ENCODE data around the gene RANGRF.

Gene RANGRF

GRCh38 chr17:8275421-8276290 is 12.8 kb upstream of the RANGRF start:
- DNase-seq: peak; percentile 94

DNA sequence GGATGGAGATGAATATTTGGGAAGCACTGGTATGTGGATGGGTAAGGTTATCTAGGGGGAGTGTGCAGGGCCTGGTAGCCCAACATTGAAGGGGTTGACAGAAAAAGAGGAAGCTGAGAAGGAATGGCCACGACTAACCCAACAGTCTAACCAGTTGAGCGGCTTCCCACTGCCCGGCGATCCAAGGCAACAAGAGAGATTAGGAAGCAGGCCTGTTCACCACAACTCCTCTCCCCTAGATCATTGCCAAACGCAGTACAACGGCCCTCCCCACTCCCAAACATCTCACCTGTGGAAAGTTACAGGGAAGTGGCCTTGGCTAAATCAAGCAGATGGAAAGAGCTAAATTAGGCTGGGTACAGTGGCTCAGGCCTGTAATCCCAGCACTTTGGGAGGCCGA is 11.2 kb upstream of the RANGRF start:
- no peak for DNase-seq

- no peak for DNase-seq
Measured at GRCh38 chr17:8282345-8282744, 6.1 kb upstream of the RANGRF start.

DNA sequence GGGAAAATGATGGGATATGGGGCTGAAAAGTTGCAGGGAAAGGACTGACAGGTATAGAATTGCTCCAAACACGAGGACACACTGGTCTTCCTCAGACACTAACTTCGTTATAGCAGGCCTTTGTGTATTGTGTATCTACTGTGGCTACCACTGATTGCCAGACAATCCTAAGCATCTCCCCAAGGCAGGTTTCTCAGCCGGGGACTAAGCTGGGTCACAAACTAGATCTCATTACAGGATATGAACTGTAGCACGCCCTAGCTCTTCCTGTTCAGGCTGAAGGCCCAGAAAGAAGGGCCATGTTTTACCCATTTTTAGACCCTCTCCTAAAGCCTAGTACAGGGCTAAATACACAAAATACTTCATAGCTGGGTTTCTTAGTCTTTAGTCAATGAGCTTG is 5.1 kb upstream of the RANGRF start:
- no peak for DNase-seq

GRCh38 chr17:8284126-8284525 is 4.3 kb upstream of the RANGRF start:
- no peak for DNase-seq

- DNase-seq: no peak
Measured at GRCh38 chr17:8285270-8286181, 2.9 kb upstream of the RANGRF start.

- no peak for DNase-seq
Measured at GRCh38 chr17:8287651-8288335, 677 bp upstream of the RANGRF start.

- DNase-seq: peak; percentile 47
Measured at GRCh38 chr17:8289103-8289397, 580 bp downstream of the RANGRF start.

- no peak for DNase-seq
Measured at GRCh38 chr17:8290043-8290442, 1.6 kb downstream of the RANGRF start.

DNA sequence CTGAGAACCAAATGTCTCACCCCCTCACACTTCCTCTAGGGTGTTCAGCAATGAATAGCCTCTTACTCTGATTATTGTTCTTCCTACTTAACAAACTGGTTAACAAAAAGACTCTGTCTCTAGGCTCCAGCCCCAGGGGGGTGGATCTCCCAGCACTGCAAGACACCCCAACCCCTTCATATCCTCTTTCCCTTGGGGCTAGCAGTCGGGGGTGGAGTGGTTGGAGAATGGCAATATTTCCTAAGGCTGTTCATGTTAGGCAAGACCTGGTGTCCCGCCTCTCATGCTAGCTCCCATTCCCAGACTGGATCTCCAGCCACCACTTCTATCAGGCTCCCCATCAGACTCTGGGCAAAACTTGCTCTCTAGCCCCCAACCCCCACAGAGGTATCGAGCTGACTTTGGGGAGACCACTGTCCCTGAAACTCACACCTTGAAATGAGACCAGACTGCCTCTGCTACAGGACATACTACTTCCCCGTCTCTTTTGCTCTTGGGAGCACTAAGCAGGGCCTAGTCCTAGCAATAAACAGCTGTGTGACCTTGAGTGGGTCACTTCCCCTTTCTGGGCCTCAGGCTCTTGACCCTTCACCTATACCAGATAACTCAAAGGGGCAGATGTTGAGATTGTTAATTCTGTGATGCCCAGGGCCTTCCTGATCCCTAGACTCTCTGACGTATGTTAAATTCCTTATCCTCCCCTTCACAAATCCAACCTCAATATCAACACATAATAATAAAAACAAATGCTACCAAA is 4.3 kb downstream of the RANGRF start:
- no peak for DNase-seq

DNA sequence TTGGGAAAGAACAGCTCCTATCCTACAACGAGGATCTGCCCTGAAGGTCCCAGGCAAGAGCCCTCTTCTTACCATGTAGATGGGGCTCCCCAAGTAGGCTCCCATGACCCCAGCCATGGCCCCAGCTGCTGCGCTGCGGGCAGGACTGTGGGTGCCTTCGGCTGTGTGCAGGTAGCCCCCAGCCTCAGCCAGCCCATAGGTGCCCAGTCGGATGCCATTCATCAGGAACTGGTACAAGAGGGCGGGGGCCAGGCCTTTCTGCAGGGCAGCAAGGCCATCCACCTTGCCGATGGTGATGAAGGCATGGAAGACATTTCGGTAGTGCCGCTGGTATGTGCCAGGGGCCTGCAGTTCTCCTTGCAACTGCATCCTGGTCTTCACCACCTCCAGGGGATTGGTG is 5.9 kb downstream of the RANGRF start:
- DNase-seq: no peak

- no peak for DNase-seq
Measured at GRCh38 chr17:8294814-8295316, 6.4 kb downstream of the RANGRF start.

DNA sequence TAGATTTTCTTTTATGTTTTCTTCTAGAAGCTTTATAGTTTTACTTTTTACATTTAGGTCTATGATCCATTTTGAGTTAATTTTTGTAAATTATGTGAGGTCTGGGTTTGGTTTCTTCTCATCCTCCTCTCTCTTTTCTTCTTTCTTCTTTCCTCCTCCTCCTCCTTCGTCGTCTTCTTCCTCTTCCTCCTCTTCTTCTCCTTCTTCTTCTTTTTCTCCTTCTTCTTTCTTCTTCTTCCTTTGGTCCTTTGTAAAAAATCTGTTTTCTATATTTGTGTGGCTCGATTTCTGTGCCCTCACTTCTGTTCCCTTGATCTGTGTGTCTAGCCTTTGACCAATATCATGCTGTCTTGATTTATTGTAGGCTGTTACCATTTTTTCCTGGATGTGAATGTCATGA is 11.8 kb downstream of the RANGRF start:
- no peak for DNase-seq

DNA sequence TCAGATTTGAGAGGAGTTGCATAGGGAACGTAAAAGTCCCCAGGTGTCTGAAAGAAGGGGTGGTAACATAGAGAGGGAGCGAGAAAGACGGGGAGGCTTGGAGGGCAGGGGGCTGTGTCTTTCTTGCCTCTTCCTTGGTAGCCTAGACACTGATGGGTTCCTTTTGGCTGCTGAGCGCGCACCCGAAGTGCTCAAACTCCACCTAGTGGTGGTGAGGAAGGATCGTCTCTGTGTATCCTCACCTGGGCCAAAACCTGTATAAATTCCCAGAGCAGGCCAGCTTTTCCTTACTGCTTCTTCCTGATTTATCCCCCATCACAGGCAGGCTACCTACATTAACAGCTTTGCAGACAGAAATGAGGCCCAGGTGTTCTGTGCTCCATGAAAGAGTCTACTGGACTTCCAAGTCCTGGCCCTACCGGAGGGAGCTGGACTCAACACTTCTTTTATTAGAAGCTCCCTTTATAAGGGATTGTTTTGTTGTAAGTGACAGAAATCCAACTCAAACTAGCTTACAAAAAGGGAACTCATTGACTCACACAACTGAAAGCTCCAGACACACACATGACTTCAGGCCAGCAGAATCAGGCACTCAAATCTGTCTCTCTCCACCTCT is 12.3 kb downstream of the RANGRF start:
- DNase-seq: peak; percentile 81

DNA sequence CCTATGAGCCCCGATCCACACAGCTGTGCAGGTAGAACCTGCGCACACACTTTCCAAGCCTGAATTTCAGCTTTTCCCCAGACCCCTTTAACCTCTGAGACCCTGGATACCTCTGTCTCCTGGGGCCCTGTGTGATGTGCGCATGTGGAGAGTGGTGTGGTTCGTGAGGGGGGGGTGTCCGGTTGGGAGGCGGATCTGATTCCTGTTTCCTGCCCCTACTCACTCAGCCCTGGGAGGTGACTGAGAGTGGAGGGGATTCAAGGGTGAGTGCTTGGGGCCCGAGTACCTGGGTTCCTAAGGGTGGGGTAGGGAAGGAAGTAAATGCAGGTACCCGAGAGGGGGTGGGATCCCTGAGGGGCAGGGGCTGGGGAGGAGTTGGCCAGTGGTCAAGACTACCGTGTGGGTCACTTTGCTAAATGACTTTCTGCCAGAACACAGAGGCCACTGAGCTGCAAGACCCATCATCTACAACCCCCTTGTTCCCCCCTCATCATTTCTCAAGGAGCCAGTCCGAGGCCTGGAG is 22.2 kb downstream of the RANGRF start:
- no peak for DNase-seq

DNA sequence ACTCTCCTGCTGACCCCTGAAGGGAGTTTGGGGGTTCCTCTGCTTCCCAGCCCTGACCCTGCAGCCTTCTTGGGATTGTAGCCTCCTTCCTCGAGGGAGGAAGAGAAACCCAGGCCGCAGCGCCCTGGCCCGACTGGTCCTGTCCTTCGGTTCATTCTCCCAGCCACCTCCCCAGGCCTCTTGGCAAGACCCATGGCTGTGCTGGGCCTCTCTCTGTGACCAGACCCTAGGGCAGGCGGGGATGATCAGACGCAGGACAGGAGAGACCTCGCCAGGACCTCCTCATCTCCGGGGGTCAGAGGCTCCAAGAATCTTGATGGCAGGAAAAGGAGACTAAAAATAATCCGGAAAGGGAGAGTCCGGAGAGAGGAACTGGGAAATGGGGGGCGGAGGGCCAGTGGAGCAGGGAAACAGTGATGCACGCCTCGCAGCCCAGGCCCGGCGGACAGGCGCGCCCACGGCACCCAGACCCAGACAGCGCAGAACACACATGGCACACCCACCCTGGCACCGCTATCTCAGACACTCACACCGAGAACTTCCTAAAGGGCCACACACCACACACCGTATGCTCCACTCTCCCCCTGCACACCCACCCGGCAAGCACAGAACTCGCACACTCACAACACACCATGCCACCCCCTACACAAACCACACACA is 22.8 kb downstream of the RANGRF start:
- DNase-seq: no peak

- DNase-seq: no peak
Measured at GRCh38 chr17:8312251-8312650, 23.8 kb downstream of the RANGRF start.

DNA sequence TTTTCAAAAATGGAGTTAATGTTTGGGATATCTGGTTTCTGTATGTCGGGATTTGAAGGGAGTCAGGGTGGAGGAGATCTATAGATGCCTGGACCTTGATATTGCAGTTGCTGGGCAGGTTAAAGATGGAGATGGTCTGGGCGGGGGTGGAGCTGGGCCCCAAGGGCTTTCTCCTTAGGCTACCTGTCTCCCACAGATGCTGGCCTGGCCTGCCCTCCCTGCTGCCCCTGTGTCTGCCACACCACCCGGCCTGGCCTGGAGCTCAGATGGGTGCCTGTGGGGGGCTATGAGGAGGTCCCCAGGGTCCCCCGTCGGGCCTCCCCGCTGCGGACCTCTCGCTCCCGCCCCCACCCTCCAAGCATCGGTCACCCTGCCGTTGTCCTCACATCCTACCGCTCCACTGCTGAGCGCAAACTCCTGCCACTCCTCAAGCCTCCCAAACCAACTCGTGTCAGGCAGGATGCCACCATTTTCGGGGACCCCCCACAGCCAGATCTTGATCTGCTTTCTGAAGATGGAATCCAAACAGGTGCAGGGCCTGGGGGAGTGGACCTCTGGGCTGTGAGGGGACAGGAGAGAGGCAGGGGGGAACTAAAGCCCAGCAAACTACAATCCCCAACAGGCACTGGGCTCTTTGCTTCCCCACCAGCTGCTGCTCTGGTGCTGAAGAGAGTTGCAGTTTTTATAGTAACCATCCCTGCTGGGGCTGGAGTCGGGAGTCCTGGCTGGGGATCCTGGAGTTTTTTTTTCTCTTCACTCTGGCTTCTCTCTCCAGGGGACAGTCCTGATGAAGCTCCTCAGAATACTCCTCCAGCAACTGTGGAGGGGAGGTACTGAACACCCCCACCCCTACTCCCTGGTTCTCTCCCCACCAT is 24.5 kb downstream of the RANGRF start:
- DNase-seq: no peak

GRCh38 chr17:8314797-8315763 is 26.6 kb downstream of the RANGRF start:
- no peak for DNase-seq

Data from NCI-H1694 treated with DMSO at 0.1 percent for 48 hours (cell line).